Loucy (cell line): Measurements from ENCODE around the gene POU2F3.

Source experiments
- H2AFZ ChIP-seq: fragments of 200-600 bp; sonication (generic); 2 replicates; pipeline ENCODE4 v1.6.0; 2016; ENCODE audit warnings: antibody characterized with exemption, mild to moderate bottlenecking, low read length, moderate library complexity
- H3F3A ChIP-seq: fragments of 200-600 bp; 2 replicates; pipeline ENCODE4 v1.6.0; 2016; ENCODE audit warnings: antibody characterized with exemption, low read depth, mild to moderate bottlenecking
- H3K27me3 ChIP-seq: fragments of 200-600 bp; sonication (generic); 2 replicates; pipeline ENCODE4 v1.6.1; 2014; ENCODE audit warnings: low read length, mild to moderate bottlenecking; ENCODE audit not compliant: insufficient read depth, poor library complexity, severe bottlenecking
- H3K36me3 ChIP-seq: fragments of 200-600 bp; sonication (generic); 2 replicates; pipeline ENCODE4 v1.6.1; 2016; ENCODE audit warnings: low read length; ENCODE audit not compliant: insufficient read depth
- H3K4me1 ChIP-seq: fragments of 200-600 bp; sonication (generic); 2 replicates; pipeline ENCODE4 v1.5.1; 2014; ENCODE audit warnings: low read length, mild to moderate bottlenecking; ENCODE audit not compliant: insufficient read depth, poor library complexity, severe bottlenecking
- H3K4me2 ChIP-seq: fragments of 200-600 bp; sonication (generic); 2 replicates; pipeline ENCODE4 v1.6.0; 2014; ENCODE audit warnings: antibody characterized with exemption, low read length, low read depth, mild to moderate bottlenecking; ENCODE audit not compliant: poor library complexity, severe bottlenecking
- H3K4me3 ChIP-seq: fragments of 200-600 bp; sonication (generic); 2 replicates; pipeline ENCODE4 v1.5.1; 2014; ENCODE audit warnings: low read length, mild to moderate bottlenecking, mixed read lengths; ENCODE audit not compliant: poor library complexity, severe bottlenecking
- H3K79me2 ChIP-seq: fragments of 200-600 bp; sonication (generic); 2 replicates; pipeline ENCODE4 v1.6.1; 2014; ENCODE audit warnings: low read length; ENCODE audit not compliant: insufficient read depth
- H3K9ac ChIP-seq: fragments of 200-600 bp; sonication (generic); 2 replicates; pipeline ENCODE4 v1.6.0; 2014; ENCODE audit warnings: mild to moderate bottlenecking, low read depth, low read length, moderate library complexity; ENCODE audit not compliant: poor library complexity, severe bottlenecking
- H3K9me2 ChIP-seq: fragments of 200-600 bp; sonication (generic); replicated peaks from 2 replicates; pipeline ENCODE4 v1.6.1; 2016; ENCODE audit warnings: low read depth, low read length, mixed read lengths
- H3K9me3 ChIP-seq: fragments of 200-600 bp; sonication (generic); 2 replicates; pipeline ENCODE4 v1.6.1; 2014; ENCODE audit warnings: mild to moderate bottlenecking, antibody characterized with exemption, low read length, low read depth; ENCODE audit not compliant: insufficient read depth
- H4K20me1 ChIP-seq: fragments of 200-600 bp; sonication (generic); 2 replicates; pipeline ENCODE4 v1.6.0; 2014; ENCODE audit warnings: antibody characterized with exemption, low read length, mild to moderate bottlenecking; ENCODE audit not compliant: insufficient read depth, poor library complexity, severe bottlenecking
- EZH2phosphoT487 ChIP-seq: fragments of 200-600 bp; IDR thresholded peaks from 2 replicates; pipeline ENCODE4 v1.6.1; 2018; ENCODE audit warnings: antibody characterized with exemption, mild to moderate bottlenecking, moderate library complexity, borderline replicate concordance
- TF ChIP-seq, protein P1 (sequence below): fragments of 200-600 bp; sonication (generic); conservative IDR thresholded peaks from 2 replicates; pipeline ENCODE4 v1.5.1; 2014; ENCODE audit warnings: mild to moderate bottlenecking, antibody characterized with exemption, low read length

POU2F3 gene

DNA sequence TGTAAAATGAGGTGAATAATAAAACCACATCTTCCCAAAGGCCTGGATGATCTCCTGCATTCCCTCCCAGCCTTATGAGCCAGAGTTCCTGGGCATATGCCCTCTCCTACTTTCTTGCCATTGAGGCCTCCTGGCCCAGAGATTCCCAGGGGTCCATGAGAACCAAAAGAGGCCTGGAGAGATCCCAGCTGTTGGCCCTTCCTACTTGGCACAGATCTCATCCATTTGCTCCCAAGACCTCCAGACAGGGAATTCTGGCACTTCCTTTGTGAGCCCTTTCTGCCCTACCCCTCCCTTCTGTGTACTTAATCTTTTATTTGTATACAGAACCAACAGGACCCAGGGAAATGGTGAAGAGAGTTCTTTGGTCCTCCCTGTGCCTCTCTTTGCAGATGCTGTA lies 21.4 kb downstream of the POU2F3 start:
- Histone ChIP-seq H3K27me3 (no peaks in the 10 kb centered on the region), H3K4me1 (no peaks in the 10 kb centered on the region), H3K4me2 (no peak overlapping the region), H3F3A (no peaks in the 10 kb centered on the region), H2AFZ (no peak overlapping the region), H4K20me1 (no peaks in the 10 kb centered on the region), H3K9me3 (no peaks in the 10 kb centered on the region), H3K4me3 (no peak overlapping the region), H3K36me3 (no peaks in the 10 kb centered on the region), H3K9me2 (no peaks in the 10 kb centered on the region), H3K9ac (no peak overlapping the region), H3K79me2 (no peaks in the 10 kb centered on the region)
- no peak for TF ChIP-seq EZH2phosphoT487
- TF ChIP-seq, protein P1, sequence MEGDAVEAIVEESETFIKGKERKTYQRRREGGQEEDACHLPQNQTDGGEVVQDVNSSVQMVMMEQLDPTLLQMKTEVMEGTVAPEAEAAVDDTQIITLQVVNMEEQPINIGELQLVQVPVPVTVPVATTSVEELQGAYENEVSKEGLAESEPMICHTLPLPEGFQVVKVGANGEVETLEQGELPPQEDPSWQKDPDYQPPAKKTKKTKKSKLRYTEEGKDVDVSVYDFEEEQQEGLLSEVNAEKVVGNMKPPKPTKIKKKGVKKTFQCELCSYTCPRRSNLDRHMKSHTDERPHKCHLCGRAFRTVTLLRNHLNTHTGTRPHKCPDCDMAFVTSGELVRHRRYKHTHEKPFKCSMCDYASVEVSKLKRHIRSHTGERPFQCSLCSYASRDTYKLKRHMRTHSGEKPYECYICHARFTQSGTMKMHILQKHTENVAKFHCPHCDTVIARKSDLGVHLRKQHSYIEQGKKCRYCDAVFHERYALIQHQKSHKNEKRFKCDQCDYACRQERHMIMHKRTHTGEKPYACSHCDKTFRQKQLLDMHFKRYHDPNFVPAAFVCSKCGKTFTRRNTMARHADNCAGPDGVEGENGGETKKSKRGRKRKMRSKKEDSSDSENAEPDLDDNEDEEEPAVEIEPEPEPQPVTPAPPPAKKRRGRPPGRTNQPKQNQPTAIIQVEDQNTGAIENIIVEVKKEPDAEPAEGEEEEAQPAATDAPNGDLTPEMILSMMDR = no peak

- no peaks in the 10 kb centered on the region for H3K4me1 ChIP-seq
- H3K27me3 ChIP-seq = no peaks in the 10 kb centered on the region
- no peak overlapping the region for H3K4me2 ChIP-seq
- no peaks in the 10 kb centered on the region for H4K20me1 ChIP-seq
- no peaks in the 10 kb centered on the region for H3K9me2 ChIP-seq
- no peaks in the 10 kb centered on the region for H3F3A ChIP-seq
- H3K79me2 ChIP-seq = no peaks in the 10 kb centered on the region
- no peak overlapping the region for H3K4me3 ChIP-seq
- H3K36me3 ChIP-seq = no peaks in the 10 kb centered on the region
- no peak overlapping the region for H2AFZ ChIP-seq
- H3K9me3 ChIP-seq = no peaks in the 10 kb centered on the region
- no peak overlapping the region for H3K9ac ChIP-seq
- TF ChIP-seq, protein P1 = no peak
- TF ChIP-seq EZH2phosphoT487 = no peak
Measured at GRCh38 chr11:120261931-120262330, 22.0 kb downstream of the POU2F3 start.

DNA sequence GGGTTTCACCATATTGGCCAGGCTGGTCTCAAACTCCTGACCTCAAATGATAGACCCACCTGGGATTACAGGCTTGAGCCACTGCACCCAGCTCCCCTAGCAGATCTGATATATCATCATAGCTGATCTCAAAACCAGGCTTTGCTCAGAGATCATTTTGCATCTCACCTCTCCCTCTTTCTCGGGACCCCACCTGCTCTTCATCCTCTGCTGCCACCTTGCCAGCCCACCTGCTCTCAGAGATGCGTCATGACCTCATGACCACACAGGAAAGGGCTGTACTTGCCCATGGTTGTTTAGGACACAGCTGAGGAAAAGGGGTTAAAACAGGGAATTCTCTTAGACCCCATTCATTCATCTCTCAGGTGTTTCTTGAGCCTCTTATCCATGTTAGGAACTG lies 27.4 kb downstream of the POU2F3 start:
- no peak overlapping the region for H3K9ac ChIP-seq
- no peaks in the 10 kb centered on the region for H3K9me2 ChIP-seq
- no peak overlapping the region for H3K4me3 ChIP-seq
- TF ChIP-seq, protein P1 = no peak
- no peak for TF ChIP-seq EZH2phosphoT487
- H3K79me2 ChIP-seq = no peaks in the 10 kb centered on the region
- H4K20me1 ChIP-seq = no peaks in the 10 kb centered on the region
- no peak overlapping the region for H2AFZ ChIP-seq
- H3F3A ChIP-seq = no peaks in the 10 kb centered on the region
- H3K36me3 ChIP-seq = no peaks in the 10 kb centered on the region
- H3K27me3 ChIP-seq = no peaks in the 10 kb centered on the region
- no peaks in the 10 kb centered on the region for H3K9me3 ChIP-seq
- H3K4me1 ChIP-seq = no peaks in the 10 kb centered on the region
- no peak overlapping the region for H3K4me2 ChIP-seq
